ENCODE data around the gene LRRC28.

LRRC28 gene

DNA sequence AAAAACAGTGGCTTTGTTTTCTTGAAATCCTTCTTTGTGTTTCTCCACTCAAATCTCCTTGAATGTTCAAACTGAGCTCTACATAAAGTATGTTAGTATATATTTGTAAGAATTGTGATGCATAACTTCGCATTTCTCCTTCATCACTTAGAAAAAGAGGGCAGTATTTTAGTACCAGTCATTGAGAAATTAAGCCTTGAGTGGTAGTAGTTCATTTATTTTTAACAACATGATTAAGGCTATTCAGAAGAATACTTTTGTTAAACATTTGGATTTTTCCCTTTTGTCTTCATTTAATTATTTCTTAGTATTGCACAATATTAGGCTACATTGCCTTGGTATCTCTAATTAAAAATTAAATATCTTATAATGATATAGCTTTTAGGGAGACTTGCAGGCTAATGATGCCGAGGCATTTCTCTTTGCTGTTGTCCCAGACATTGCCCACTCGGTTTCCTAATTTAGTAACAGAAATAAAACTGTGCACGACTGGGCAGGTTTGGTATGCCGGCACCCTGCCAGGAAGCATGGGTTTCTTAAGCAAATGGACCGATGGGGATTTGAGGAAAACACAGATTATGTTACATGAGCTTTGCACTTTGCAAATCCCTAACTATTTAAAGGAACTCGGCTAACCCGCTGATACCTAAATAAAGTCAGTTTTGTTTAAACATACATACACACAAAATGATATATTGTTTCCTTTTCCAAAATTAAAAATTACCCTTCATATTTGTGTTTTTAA is 54.7 kb downstream of the LRRC28 start:
- Histone ChIP-seq H3K9ac (ENCODE audit: insufficient read length, low read depth) (no peak overlapping the region), H3K9me3 (ENCODE audit: insufficient read depth, low read length) (no peaks in the 10 kb centered on the region), H3K4me1 (ENCODE audit: insufficient read depth, insufficient read length) (peaks cover 5% of the 10 kb centered on the region), H3K27me3 (ENCODE audit: insufficient read depth, insufficient read length) (no peaks in the 10 kb centered on the region), H3K4me3 (ENCODE audit: insufficient read length, low read depth) (no peak overlapping the region), H3K36me3 (ENCODE audit: insufficient read depth, insufficient read length, low read length) (no peaks in the 10 kb centered on the region)
- no peak for TF ChIP-seq ZNF274 (IDR thresholded peaks at IDR 0.05; ENCODE audit: low read depth, low read length)
- no peak for TF ChIP-seq SUZ12 (IDR thresholded peaks at IDR 0.05; ENCODE audit: extremely low read depth, insufficient read depth, insufficient read length)
- no peak for TF ChIP-seq YY1 (IDR thresholded peaks at IDR 0.05; ENCODE audit: insufficient read depth, insufficient read length)
- DNase-seq (ENCODE audit: low read depth, low spot score), result peak; percentile 18

DNA sequence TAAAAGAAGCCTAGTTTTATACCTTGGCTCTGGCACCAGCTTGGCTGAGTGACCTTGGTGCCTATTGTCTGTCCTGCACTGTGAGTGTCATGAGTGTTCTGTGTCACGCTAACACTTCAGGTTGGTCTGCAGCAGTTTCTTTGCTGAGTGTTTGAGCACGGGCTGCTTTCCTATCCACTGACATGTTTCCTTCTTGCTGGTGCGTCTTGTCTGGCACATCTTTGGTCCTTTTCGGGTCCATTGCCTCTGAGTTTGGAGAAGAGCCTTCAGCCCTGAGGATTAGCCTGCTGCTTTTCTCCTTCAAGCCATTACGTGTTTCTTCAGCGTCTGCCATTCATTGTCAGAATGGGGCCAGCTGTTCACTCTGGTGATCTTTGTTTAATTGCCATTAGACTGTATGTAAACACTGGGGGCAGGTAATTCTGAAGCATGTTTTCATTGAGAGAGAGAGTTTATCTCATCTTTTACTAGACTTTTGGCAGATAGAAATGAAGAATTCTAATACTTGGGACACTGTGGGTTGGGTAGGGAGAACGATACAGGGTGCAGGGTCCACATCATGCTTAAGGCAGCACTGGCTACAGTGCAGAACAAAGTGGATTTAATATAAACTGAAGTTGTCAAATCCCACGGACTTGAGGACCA is 55.5 kb downstream of the LRRC28 start:
- Histone ChIP-seq H3K9ac (ENCODE audit: insufficient read length, low read depth) (no peak overlapping the region), H3K36me3 (ENCODE audit: insufficient read depth, insufficient read length, low read length) (no peaks in the 10 kb centered on the region), H3K27me3 (ENCODE audit: insufficient read depth, insufficient read length) (no peaks in the 10 kb centered on the region), H3K4me3 (ENCODE audit: insufficient read length, low read depth) (no peak overlapping the region), H3K4me1 (ENCODE audit: insufficient read depth, insufficient read length) (peaks cover 5% of the 10 kb centered on the region), H3K9me3 (ENCODE audit: insufficient read depth, low read length) (no peaks in the 10 kb centered on the region; the same call in 1 of the 2 replicates)
- TF ChIP-seq ZNF274 (IDR thresholded peaks at IDR 0.05; ENCODE audit: low read depth, low read length), result no peak
- no peak for TF ChIP-seq YY1 (IDR thresholded peaks at IDR 0.05; ENCODE audit: insufficient read depth, insufficient read length)
- no peak for TF ChIP-seq SUZ12 (IDR thresholded peaks at IDR 0.05; ENCODE audit: extremely low read depth, insufficient read depth, insufficient read length)
- DNase-seq (ENCODE audit: low read depth, low spot score), result no peak

DNA sequence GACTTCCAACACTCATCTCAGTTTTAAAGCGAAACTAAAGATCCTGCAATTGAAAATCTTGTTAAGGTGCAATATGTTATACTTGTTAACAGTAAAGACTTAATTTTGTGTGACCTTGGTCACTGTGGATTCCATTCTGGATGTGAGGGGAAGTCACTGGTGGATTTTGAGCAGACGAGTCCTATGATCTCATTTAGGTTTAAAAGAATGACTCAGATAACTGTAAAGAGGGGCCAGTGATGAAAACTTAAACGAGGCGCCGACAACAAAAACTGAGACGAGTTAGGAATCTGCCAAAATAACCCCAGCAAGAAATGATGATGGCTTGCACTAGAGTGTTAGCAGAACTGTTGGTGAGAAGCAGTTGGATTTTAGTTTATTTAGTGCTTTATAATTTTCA is 56.5 kb downstream of the LRRC28 start:
- no peak for DNase-seq (ENCODE audit: low read depth, low spot score)
- H3K4me1 ChIP-seq (ENCODE audit: insufficient read depth, insufficient read length), result peaks cover 5% of the 10 kb centered on the region
- peaks cover 9% of the 10 kb centered on the region for H3K9me3 ChIP-seq (ENCODE audit: insufficient read depth, low read length)
- no peak overlapping the region for H3K4me3 ChIP-seq (ENCODE audit: insufficient read length, low read depth)
- H3K9ac ChIP-seq (ENCODE audit: insufficient read length, low read depth), result no peak overlapping the region
- no peaks in the 10 kb centered on the region for H3K36me3 ChIP-seq (ENCODE audit: insufficient read depth, insufficient read length, low read length)
- H3K27me3 ChIP-seq (ENCODE audit: insufficient read depth, insufficient read length), result no peaks in the 10 kb centered on the region
- TF ChIP-seq SUZ12 (IDR thresholded peaks at IDR 0.05; ENCODE audit: extremely low read depth, insufficient read depth, insufficient read length) (no peak), YY1 (IDR thresholded peaks at IDR 0.05; ENCODE audit: insufficient read depth, insufficient read length) (no peak), ZNF274 (IDR thresholded peaks at IDR 0.05; ENCODE audit: low read depth, low read length) (no peak)

DNA sequence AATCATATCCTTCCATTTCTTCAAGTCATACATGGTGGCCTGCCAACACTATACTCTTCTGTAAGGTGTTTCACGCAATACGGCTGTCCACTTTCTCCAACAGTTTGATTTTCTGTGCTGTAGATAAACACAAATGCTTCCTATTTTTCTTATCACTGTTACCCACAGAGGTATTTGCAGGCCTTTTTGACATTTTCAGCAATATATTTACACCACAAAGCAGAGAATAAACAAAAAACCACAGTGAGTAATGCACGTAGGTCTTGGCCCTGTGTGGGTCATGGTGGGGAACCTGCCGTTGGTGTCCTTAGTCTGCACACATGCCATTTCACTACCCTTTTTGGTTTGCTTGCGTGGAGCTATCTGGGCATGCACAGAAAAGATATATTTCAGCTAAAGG is 59.5 kb downstream of the LRRC28 start:
- H3K27me3 ChIP-seq (ENCODE audit: insufficient read depth, insufficient read length), result no peaks in the 10 kb centered on the region
- no peak for TF ChIP-seq ZNF274 (IDR thresholded peaks at IDR 0.05; ENCODE audit: low read depth, low read length)
- TF ChIP-seq YY1 (IDR thresholded peaks at IDR 0.05; ENCODE audit: insufficient read depth, insufficient read length), result no peak
- no peak for TF ChIP-seq SUZ12 (IDR thresholded peaks at IDR 0.05; ENCODE audit: extremely low read depth, insufficient read depth, insufficient read length)
- no peak for DNase-seq (ENCODE audit: low read depth, low spot score)
- no peak overlapping the region for H3K4me3 ChIP-seq (ENCODE audit: insufficient read length, low read depth)
- peaks cover 22% of the 10 kb centered on the region for H3K9me3 ChIP-seq (ENCODE audit: insufficient read depth, low read length)
- H3K36me3 ChIP-seq (ENCODE audit: insufficient read depth, insufficient read length, low read length), result no peaks in the 10 kb centered on the region
- no peak overlapping the region for H3K9ac ChIP-seq (ENCODE audit: insufficient read length, low read depth)
- peaks cover 5% of the 10 kb centered on the region for H3K4me1 ChIP-seq (ENCODE audit: insufficient read depth, insufficient read length)

DNA sequence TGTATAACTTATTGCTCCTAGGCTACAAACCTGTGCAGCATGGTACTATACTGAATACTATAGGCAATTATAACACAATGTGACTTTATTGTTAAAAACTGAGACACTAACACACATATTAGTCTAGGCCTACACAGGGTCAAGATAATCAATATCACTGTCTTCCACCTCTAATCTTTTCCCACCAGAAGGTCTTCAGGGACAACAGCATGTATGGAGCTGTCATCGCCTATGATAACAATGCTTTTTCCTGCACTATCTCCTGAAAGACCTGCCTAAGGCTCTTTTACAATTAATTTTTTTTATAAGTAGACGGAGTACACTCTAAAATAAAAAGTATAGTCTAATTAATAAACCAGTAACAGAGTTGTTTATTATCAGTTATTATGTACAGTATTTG is 60.9 kb downstream of the LRRC28 start:
- Histone ChIP-seq H3K9me3 (ENCODE audit: insufficient read depth, low read length) (peaks cover 22% of the 10 kb centered on the region), H3K4me3 (ENCODE audit: insufficient read length, low read depth) (no peak overlapping the region), H3K36me3 (ENCODE audit: insufficient read depth, insufficient read length, low read length) (no peaks in the 10 kb centered on the region), H3K4me1 (ENCODE audit: insufficient read depth, insufficient read length) (no peaks in the 10 kb centered on the region), H3K9ac (ENCODE audit: insufficient read length, low read depth) (no peak overlapping the region), H3K27me3 (ENCODE audit: insufficient read depth, insufficient read length) (no peaks in the 10 kb centered on the region)
- TF ChIP-seq YY1 (IDR thresholded peaks at IDR 0.05; ENCODE audit: insufficient read depth, insufficient read length), result no peak
- TF ChIP-seq SUZ12 (IDR thresholded peaks at IDR 0.05; ENCODE audit: extremely low read depth, insufficient read depth, insufficient read length), result no peak
- TF ChIP-seq ZNF274 (IDR thresholded peaks at IDR 0.05; ENCODE audit: low read depth, low read length), result no peak
- DNase-seq (ENCODE audit: low read depth, low spot score), result no peak

DNA sequence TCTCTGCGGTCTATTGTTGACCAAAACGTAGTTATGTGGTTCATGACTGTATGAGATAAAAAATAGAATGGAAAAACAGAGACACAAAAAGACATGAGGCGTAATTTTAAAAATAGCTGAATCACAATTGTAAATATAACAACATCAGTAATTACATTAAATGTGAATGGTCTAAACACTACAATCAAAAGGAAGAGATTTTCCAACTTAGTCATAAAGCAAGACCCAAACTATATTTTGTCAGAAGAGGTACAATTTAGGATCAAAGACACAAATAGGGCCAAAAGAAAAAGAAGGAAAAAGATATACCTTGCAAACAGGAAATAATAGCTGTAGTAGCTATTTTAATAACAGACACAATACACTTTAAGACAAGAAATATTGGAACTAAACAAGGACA is 61.5 kb downstream of the LRRC28 start:
- no peaks in the 10 kb centered on the region for H3K36me3 ChIP-seq (ENCODE audit: insufficient read depth, insufficient read length, low read length)
- no peak for DNase-seq (ENCODE audit: low read depth, low spot score)
- H3K4me3 ChIP-seq (ENCODE audit: insufficient read length, low read depth), result no peak overlapping the region
- no peaks in the 10 kb centered on the region for H3K4me1 ChIP-seq (ENCODE audit: insufficient read depth, insufficient read length)
- H3K9me3 ChIP-seq (ENCODE audit: insufficient read depth, low read length), result peaks cover 22% of the 10 kb centered on the region
- no peaks in the 10 kb centered on the region for H3K27me3 ChIP-seq (ENCODE audit: insufficient read depth, insufficient read length)
- no peak overlapping the region for H3K9ac ChIP-seq (ENCODE audit: insufficient read length, low read depth)
- TF ChIP-seq SUZ12 (IDR thresholded peaks at IDR 0.05; ENCODE audit: extremely low read depth, insufficient read depth, insufficient read length) (no peak), YY1 (IDR thresholded peaks at IDR 0.05; ENCODE audit: insufficient read depth, insufficient read length) (no peak), ZNF274 (IDR thresholded peaks at IDR 0.05; ENCODE audit: low read depth, low read length) (no peak)

DNA sequence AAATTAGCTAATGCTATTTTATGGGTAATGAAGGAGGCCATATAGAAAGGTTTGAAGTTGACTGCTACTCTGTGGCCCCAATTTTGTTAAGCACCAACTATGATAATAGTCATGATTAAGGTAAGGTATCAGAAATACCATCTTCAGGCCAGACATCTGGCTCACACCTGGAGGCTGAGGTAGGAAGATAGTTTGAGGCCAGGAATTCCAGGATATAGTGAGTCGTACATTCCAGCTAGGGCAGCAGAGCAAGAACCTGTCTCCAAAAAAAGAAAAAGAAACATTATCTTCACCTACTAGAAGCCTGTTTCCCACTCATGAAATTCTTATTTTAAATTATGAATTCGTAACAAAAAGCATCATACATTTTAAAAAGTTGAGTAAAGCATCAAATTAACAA is 64.4 kb downstream of the LRRC28 start:
- Histone ChIP-seq H3K36me3 (ENCODE audit: insufficient read depth, insufficient read length, low read length) (no peaks in the 10 kb centered on the region), H3K9me3 (ENCODE audit: insufficient read depth, low read length) (peaks cover 22% of the 10 kb centered on the region), H3K4me1 (ENCODE audit: insufficient read depth, insufficient read length) (no peaks in the 10 kb centered on the region), H3K9ac (ENCODE audit: insufficient read length, low read depth) (no peak overlapping the region), H3K4me3 (ENCODE audit: insufficient read length, low read depth) (no peak overlapping the region), H3K27me3 (ENCODE audit: insufficient read depth, insufficient read length) (no peaks in the 10 kb centered on the region)
- no peak for TF ChIP-seq SUZ12 (IDR thresholded peaks at IDR 0.05; ENCODE audit: extremely low read depth, insufficient read depth, insufficient read length)
- no peak for TF ChIP-seq ZNF274 (IDR thresholded peaks at IDR 0.05; ENCODE audit: low read depth, low read length)
- no peak for TF ChIP-seq YY1 (IDR thresholded peaks at IDR 0.05; ENCODE audit: insufficient read depth, insufficient read length)
- no peak for DNase-seq (ENCODE audit: low read depth, low spot score)

Data from NT2/D1 (cell line).